Measurements from ENCODE around the gene GPR132. TPM values are rescaled to one million over a fixed set of nuclear protein-coding genes. Genes with fewer than 3 reads are reported as not detected.

Gene GPR132
- total RNA-seq, 3 donors from 2014 or later (not counting 1 experiment from before 2014, with no cell fraction given): 18.2 to 30.3 (median 26.7) TPM

- DNase-seq (no peak), ATAC-seq (no peak)
- Histone ChIP-seq H3K27me3 (ENCODE audit: control insufficient read depth, insufficient read depth, low read length) (no peaks in the 10 kb centered on the region), H3K27ac (ENCODE audit: low read length) (no peak overlapping the region), H3K4me1 (ENCODE audit: control insufficient read depth, insufficient read depth, low read length) (peaks cover 47% of the 10 kb centered on the region), H3K36me3 (ENCODE audit: control insufficient read depth, insufficient read depth, low read length) (no peaks in the 10 kb centered on the region), H3K9me3 (ENCODE audit: control insufficient read depth, insufficient read depth, low read length) (no peaks in the 10 kb centered on the region), H3K4me3 (ENCODE audit: low read length) (no peak overlapping the region)
- intact Hi-C loops (cut with micrococcal nuclease): no loop called here
- peak overlapping the region; percentile 71 for H3K4me3 Mint-ChIP-seq
- TF ChIP-seq CTCF (IDR thresholded peaks at IDR 0.05): no peak
- no peaks in the 10 kb centered on the region for H3K9me3 Mint-ChIP-seq
- H3K27me3 Mint-ChIP-seq (ENCODE audit: low read depth in 2 of 2): no peaks in the 10 kb centered on the region
- H3K4me1 Mint-ChIP-seq: peaks cover 12 to 39% of the 10 kb centered on the region in 2 donors
- H3K36me3 Mint-ChIP-seq: no peaks in the 10 kb centered on the region
- peak overlapping the region; percentile 7 to 84 for H3K27ac Mint-ChIP-seq
- 92% methylated on average over 8 of the region's 8 CpGs for WGBS (ENCODE audit: insufficient coverage)
Measured at GRCh38 chr14:105077649-105077995, 12.4 kb upstream of the GPR132 start.

- Histone ChIP-seq H3K4me1 (ENCODE audit: control insufficient read depth, insufficient read depth, low read length) (peaks cover 44% of the 10 kb centered on the region), H3K4me3 (ENCODE audit: low read length) (no peak overlapping the region), H3K27ac (ENCODE audit: low read length) (peak overlapping the region; percentile 58), H3K36me3 (ENCODE audit: control insufficient read depth, insufficient read depth, low read length) (no peaks in the 10 kb centered on the region), H3K27me3 (ENCODE audit: control insufficient read depth, insufficient read depth, low read length) (no peaks in the 10 kb centered on the region), H3K9me3 (ENCODE audit: control insufficient read depth, insufficient read depth, low read length) (no peaks in the 10 kb centered on the region)
- DNase-seq: peak in 1 of 2 donors; percentile 56
- H3K27ac Mint-ChIP-seq: peak overlapping the region; percentile 7 to 84
- peak overlapping the region; percentile 71 for H3K4me3 Mint-ChIP-seq
- no peaks in the 10 kb centered on the region for H3K9me3 Mint-ChIP-seq
- H3K27me3 Mint-ChIP-seq (ENCODE audit: low read depth in 2 of 2): no peaks in the 10 kb centered on the region
- peak; percentile 61 to 65 (median 62) for ATAC-seq
- intact Hi-C loops (cut with micrococcal nuclease): no loop called here
- peaks cover 12 to 40% of the 10 kb centered on the region in 2 donors for H3K4me1 Mint-ChIP-seq
- TF ChIP-seq CTCF (IDR thresholded peaks at IDR 0.05): no peak
- no peaks in the 10 kb centered on the region for H3K36me3 Mint-ChIP-seq
- WGBS (ENCODE audit: insufficient coverage): 25% methylated on average over 18 of the region's 18 CpGs
Measured at GRCh38 chr14:105076805-105077648, 11.8 kb upstream of the GPR132 start.

GRCh38 chr14:105076296-105076804, 11.1 kb upstream of the GPR132 start:
- no peaks in the 10 kb centered on the region for H3K27me3 ChIP-seq (ENCODE audit: control insufficient read depth, insufficient read depth, low read length)
- H3K4me3 Mint-ChIP-seq: peak overlapping the region; percentile 71
- H3K9me3 ChIP-seq (ENCODE audit: control insufficient read depth, insufficient read depth, low read length): no peaks in the 10 kb centered on the region
- no peaks in the 10 kb centered on the region for H3K36me3 ChIP-seq (ENCODE audit: control insufficient read depth, insufficient read depth, low read length)
- no peak for TF ChIP-seq CTCF (IDR thresholded peaks at IDR 0.05)
- intact Hi-C loops (cut with micrococcal nuclease): no loop called here
- ATAC-seq (no peak), DNase-seq (no peak)
- H3K4me1 ChIP-seq (ENCODE audit: control insufficient read depth, insufficient read depth, low read length): peaks cover 41% of the 10 kb centered on the region
- H3K4me3 ChIP-seq (ENCODE audit: low read length): no peak overlapping the region
- no peaks in the 10 kb centered on the region for H3K36me3 Mint-ChIP-seq
- H3K4me1 Mint-ChIP-seq: peaks cover 12 to 35% of the 10 kb centered on the region in 2 donors
- H3K27ac Mint-ChIP-seq: peak overlapping the region; percentile 7 to 84
- H3K27me3 Mint-ChIP-seq (ENCODE audit: low read depth in 2 of 2): no peaks in the 10 kb centered on the region
- 91% methylated on average over 16 of the region's 16 CpGs for WGBS (ENCODE audit: insufficient coverage)
- H3K27ac ChIP-seq (ENCODE audit: low read length): peak overlapping the region; percentile 58
- H3K9me3 Mint-ChIP-seq: no peaks in the 10 kb centered on the region
